ENCODE results near the gene PJVK.
"Not testable (repeated sequence)": the region's sequence is repeated elsewhere in the genome, so short reads cannot be mapped to it uniquely, and the experiment has no call there.

Gene PJVK

DNA sequence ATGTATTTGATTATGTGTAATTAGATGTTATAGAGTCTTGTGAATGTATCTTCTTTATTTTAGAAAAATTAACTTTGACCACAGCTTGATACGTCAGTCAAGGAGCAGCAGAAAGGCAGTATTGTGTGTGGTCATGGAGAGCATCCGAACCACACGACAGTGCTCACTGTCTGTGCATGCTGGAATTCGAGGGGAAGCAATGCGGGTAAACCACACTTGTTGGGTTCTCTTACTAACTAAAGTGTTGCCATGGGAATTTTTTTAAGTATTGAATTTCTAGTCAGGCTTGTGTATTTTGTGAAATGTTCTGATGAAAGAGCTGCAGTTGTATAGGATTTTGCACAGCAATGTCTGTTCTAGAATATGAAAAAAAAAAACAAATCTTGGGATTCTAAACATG, 4.8 kb downstream of the PJVK start:
- no peak for DNase-seq
- Histone ChIP-seq H2BK120ac (ENCODE audit: insufficient read depth, low read length, poor library complexity) (no peak overlapping the region), H3K27me3 (ENCODE audit: insufficient read depth, low read length) (no peaks in the 10 kb centered on the region), H2BK12ac (ENCODE audit: low read length) (no peak overlapping the region), H4K12ac (ENCODE audit: low read depth, low read length) (no peak overlapping the region), H3K4me1 (ENCODE audit: control insufficient read depth in 1 of 2, insufficient read depth in 2 of 2, low read length in 2 of 2) (peaks cover 3 to 5% of the 10 kb centered on the region in 2 experiments), H3K27ac (ENCODE audit: low read depth, low read length) (no peak overlapping the region), H3K9me3 (ENCODE audit: insufficient read depth, low read depth, low read length) (no peaks in the 10 kb centered on the region), H3K79me2 (ENCODE audit: control insufficient read depth, insufficient read depth, low read length, poor library complexity) (peaks cover 1% of the 10 kb centered on the region), H2AK5ac (ENCODE audit: low read length) (no peak overlapping the region), H4K8ac (ENCODE audit: low read depth, low read length) (no peak overlapping the region), H3K4me3 (ENCODE audit: low read depth, low read length) (no peak overlapping the region), H3K18ac (ENCODE audit: low read length) (no peak overlapping the region), H4K91ac (ENCODE audit: low read depth, low read length) (no peak overlapping the region), H2AFZ (ENCODE audit: insufficient read depth, low read length, poor library complexity) (no peak overlapping the region), H2BK5ac (ENCODE audit: low read depth, low read length, poor library complexity) (no peak overlapping the region), H3K79me1 (ENCODE audit: low read length) (peaks cover 6% of the 10 kb centered on the region), H3K4me2 (ENCODE audit: low read length) (no peak overlapping the region), H3K23ac (ENCODE audit: low read length) (no peak overlapping the region), H3K36me3 (ENCODE audit: control insufficient read depth in 1 of 2, insufficient read depth in 2 of 2, low read length in 2 of 2) (no peaks in the 10 kb centered on the region), H3K4ac (ENCODE audit: low read depth, low read length) (no peak overlapping the region), H3K9ac (ENCODE audit: low read length) (no peak overlapping the region), H3K14ac (ENCODE audit: low read length) (no peak overlapping the region)
- no CpG with 5 or more reads among the region's 5 CpGs for WGBS (ENCODE audit: extremely low coverage, insufficient coverage, insufficient read length)

DNA sequence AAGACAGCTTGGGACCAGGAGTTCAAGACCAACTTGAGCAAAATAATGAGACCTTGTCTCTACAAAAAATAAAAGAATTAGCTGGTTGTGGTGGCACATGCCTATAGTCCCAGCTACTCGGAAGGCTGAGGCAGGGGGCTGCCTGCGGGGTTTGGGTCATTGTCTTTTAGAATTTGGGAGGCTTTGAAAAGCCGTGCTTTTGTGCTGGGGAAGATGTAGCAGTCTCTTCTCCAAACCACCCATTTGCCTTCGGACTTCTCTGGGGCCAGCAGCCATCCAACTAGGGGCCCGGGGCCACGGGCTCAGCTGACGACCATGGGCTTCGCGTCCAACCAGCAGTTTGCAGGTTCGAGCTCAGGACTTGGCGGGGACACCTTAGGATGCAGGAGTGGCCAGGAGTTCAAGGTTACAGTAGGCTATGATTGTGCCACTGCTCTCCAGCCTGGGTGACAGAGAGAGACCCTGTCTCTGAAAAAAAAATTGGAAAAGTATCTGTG, 6.3 kb downstream of the PJVK start:
- no peak overlapping the region for H3K14ac ChIP-seq (ENCODE audit: low read length)
- H3K4ac ChIP-seq (ENCODE audit: low read depth, low read length): no peak overlapping the region
- no peaks in the 10 kb centered on the region for H3K9me3 ChIP-seq (ENCODE audit: insufficient read depth, low read depth, low read length)
- no peak overlapping the region for H4K8ac ChIP-seq (ENCODE audit: low read depth, low read length)
- no peaks in the 10 kb centered on the region for H3K79me1 ChIP-seq (ENCODE audit: low read length)
- no peaks in the 10 kb centered on the region for H3K27me3 ChIP-seq (ENCODE audit: insufficient read depth, low read length)
- DNase-seq: no peak
- H3K18ac ChIP-seq (ENCODE audit: low read length): no peak overlapping the region
- no peak overlapping the region for H3K4me3 ChIP-seq (ENCODE audit: low read depth, low read length)
- no peak overlapping the region for H2BK5ac ChIP-seq (ENCODE audit: low read depth, low read length, poor library complexity)
- no peaks in the 10 kb centered on the region for H3K79me2 ChIP-seq (ENCODE audit: control insufficient read depth, insufficient read depth, low read length, poor library complexity)
- H3K4me2 ChIP-seq (ENCODE audit: low read length): no peak overlapping the region
- no peak overlapping the region for H2AFZ ChIP-seq (ENCODE audit: insufficient read depth, low read length, poor library complexity)
- H3K4me1 ChIP-seq (ENCODE audit: control insufficient read depth in 1 of 2, insufficient read depth in 2 of 2, low read length in 2 of 2): no peaks in the 10 kb centered on the region
- no peak overlapping the region for H4K91ac ChIP-seq (ENCODE audit: low read depth, low read length)
- H2AK5ac ChIP-seq (ENCODE audit: low read length): no peak overlapping the region
- no peak overlapping the region for H3K27ac ChIP-seq (ENCODE audit: low read depth, low read length)
- H4K12ac ChIP-seq (ENCODE audit: low read depth, low read length): no peak overlapping the region
- WGBS (ENCODE audit: extremely low coverage, insufficient coverage, insufficient read length): no CpG with 5 or more reads among the region's 11 CpGs
- H3K36me3 ChIP-seq (ENCODE audit: control insufficient read depth in 1 of 2, insufficient read depth in 2 of 2, low read length in 2 of 2): no peaks in the 10 kb centered on the region
- no peak overlapping the region for H3K9ac ChIP-seq (ENCODE audit: low read length)
- no peak overlapping the region for H2BK120ac ChIP-seq (ENCODE audit: insufficient read depth, low read length, poor library complexity)
- H3K23ac ChIP-seq (ENCODE audit: low read length): no peak overlapping the region
- H2BK12ac ChIP-seq (ENCODE audit: low read length): no peak overlapping the region

DNA sequence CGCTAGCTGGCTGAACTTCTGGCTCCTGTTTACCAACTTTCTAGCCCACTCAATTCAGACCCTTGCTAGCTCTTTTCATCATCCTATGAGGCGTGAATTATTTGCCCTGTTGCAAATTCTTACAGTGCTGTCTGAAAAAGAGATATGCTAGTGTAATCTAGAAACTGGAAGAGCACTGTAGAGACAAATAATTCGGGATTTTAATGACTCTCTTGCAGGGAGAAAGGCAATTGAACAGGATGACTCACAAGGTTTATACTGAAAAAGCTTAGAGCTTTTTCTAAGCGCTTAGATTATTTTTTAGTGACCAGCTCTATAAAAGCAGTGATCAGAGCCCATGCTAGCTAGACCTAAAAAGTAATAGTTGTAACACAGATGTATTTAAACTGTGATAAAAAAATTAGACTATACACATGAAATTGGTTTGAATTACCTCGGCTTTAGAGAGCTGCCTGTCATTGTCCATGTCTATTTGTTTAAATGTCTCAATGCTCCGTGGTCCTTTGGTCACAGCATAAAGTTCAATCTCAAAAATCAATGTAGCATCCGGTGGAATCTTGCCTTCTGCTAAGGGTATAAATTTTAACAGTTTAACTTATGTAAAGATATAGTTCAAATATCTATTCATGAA, 18.2 kb downstream of the PJVK start:
- no peaks in the 10 kb centered on the region for H3K27me3 ChIP-seq (ENCODE audit: insufficient read depth, low read length)
- H3K4me3 ChIP-seq (ENCODE audit: low read depth, low read length): no peak overlapping the region
- no peak overlapping the region for H2BK120ac ChIP-seq (ENCODE audit: insufficient read depth, low read length, poor library complexity)
- no peak overlapping the region for H2AK5ac ChIP-seq (ENCODE audit: low read length)
- H3K79me2 ChIP-seq (ENCODE audit: control insufficient read depth, insufficient read depth, low read length, poor library complexity): no peaks in the 10 kb centered on the region
- peaks cover 0 to under 1% of the 10 kb centered on the region in 2 experiments for H3K36me3 ChIP-seq (ENCODE audit: control insufficient read depth in 1 of 2, insufficient read depth in 2 of 2, low read length in 2 of 2)
- H2AFZ ChIP-seq (ENCODE audit: insufficient read depth, low read length, poor library complexity): no peak overlapping the region
- no peak overlapping the region for H3K23ac ChIP-seq (ENCODE audit: low read length)
- H3K18ac ChIP-seq (ENCODE audit: low read length): no peak overlapping the region
- no peak overlapping the region for H3K4ac ChIP-seq (ENCODE audit: low read depth, low read length)
- H4K12ac ChIP-seq (ENCODE audit: low read depth, low read length): no peak overlapping the region
- whole genome bisulfite sequencing (ENCODE audit: extremely low coverage, insufficient coverage, insufficient read length): no CpG with 5 or more reads among the region's 7 CpGs
- no peak overlapping the region for H3K4me2 ChIP-seq (ENCODE audit: low read length)
- H2BK5ac ChIP-seq (ENCODE audit: low read depth, low read length, poor library complexity): no peak overlapping the region
- H3K9ac ChIP-seq (ENCODE audit: low read length): no peak overlapping the region
- no peak overlapping the region for H4K91ac ChIP-seq (ENCODE audit: low read depth, low read length)
- DNase-seq: no peak
- H2BK12ac ChIP-seq (ENCODE audit: low read length): no peak overlapping the region
- no peak overlapping the region for H3K14ac ChIP-seq (ENCODE audit: low read length)
- H3K79me1 ChIP-seq (ENCODE audit: low read length): no peaks in the 10 kb centered on the region
- no peak overlapping the region for H4K8ac ChIP-seq (ENCODE audit: low read depth, low read length)
- no peaks in the 10 kb centered on the region for H3K4me1 ChIP-seq (ENCODE audit: control insufficient read depth in 1 of 2, insufficient read depth in 2 of 2, low read length in 2 of 2)
- no peaks in the 10 kb centered on the region for H3K9me3 ChIP-seq (ENCODE audit: insufficient read depth, low read depth, low read length)
- H3K27ac ChIP-seq (ENCODE audit: low read depth, low read length): no peak overlapping the region

DNA sequence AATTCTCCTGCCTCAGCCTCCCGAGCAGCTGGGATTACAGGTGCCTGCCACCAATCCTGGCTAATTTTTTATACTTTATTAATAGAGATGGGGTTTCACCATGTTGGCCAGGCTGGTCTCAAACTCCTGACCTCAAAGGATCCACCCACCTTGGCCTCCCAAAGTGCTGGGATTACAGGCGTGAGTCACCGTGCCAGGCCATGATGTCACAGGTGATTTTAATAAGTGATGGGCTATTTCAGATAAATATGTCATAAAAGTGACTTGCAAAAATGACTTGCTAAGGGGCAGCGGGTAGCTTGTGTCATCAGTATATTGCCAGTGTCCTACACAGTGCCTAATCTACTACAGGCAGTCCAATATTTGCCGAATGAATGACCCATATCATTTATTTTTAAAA, 20.1 kb downstream of the PJVK start:
- not testable (repeated sequence) for H2BK120ac ChIP-seq (ENCODE audit: insufficient read depth, low read length, poor library complexity); H3K4me2 ChIP-seq (ENCODE audit: low read length); H3K79me2 ChIP-seq (ENCODE audit: control insufficient read depth, insufficient read depth, low read length, poor library complexity); H3K4me3 ChIP-seq (ENCODE audit: low read depth, low read length); H3K23ac ChIP-seq (ENCODE audit: low read length); H3K9me3 ChIP-seq (ENCODE audit: insufficient read depth, low read depth, low read length); H3K18ac ChIP-seq (ENCODE audit: low read length); H2BK12ac ChIP-seq (ENCODE audit: low read length); H4K8ac ChIP-seq (ENCODE audit: low read depth, low read length); DNase-seq; H3K9ac ChIP-seq (ENCODE audit: low read length); H3K27ac ChIP-seq (ENCODE audit: low read depth, low read length); H3K79me1 ChIP-seq (ENCODE audit: low read length); H2BK5ac ChIP-seq (ENCODE audit: low read depth, low read length, poor library complexity); H3K4ac ChIP-seq (ENCODE audit: low read depth, low read length); H3K14ac ChIP-seq (ENCODE audit: low read length); H2AK5ac ChIP-seq (ENCODE audit: low read length); H3K27me3 ChIP-seq (ENCODE audit: insufficient read depth, low read length); H3K36me3 ChIP-seq (ENCODE audit: control insufficient read depth in 1 of 2, insufficient read depth in 2 of 2, low read length in 2 of 2); H2AFZ ChIP-seq (ENCODE audit: insufficient read depth, low read length, poor library complexity); H4K91ac ChIP-seq (ENCODE audit: low read depth, low read length); H4K12ac ChIP-seq (ENCODE audit: low read depth, low read length); H3K4me1 ChIP-seq (ENCODE audit: control insufficient read depth in 1 of 2, insufficient read depth in 2 of 2, low read length in 2 of 2)
- no CpG with 5 or more reads among the region's 5 CpGs for WGBS (ENCODE audit: extremely low coverage, insufficient coverage, insufficient read length)

All from trophoblast cell (in vitro differentiated cells and primary cell).